IPS-18c (cell line): Measurements from ENCODE around the gene DOCK1.

Source experiments
- H3K4me3 ChIP-seq: 2 replicates; pipeline ENCODE4 v1.7.0; 2013; ENCODE audit warnings: low read depth, mild to moderate bottlenecking, low read length, moderate library complexity; ENCODE audit not compliant: insufficient read depth
- H3K9me3 ChIP-seq: one replicate; pipeline ENCODE4 v1.6.1; 2013; ENCODE audit warnings: mild to moderate bottlenecking, low read length, moderate library complexity; ENCODE audit not compliant: control insufficient read depth, insufficient read depth

Gene DOCK1

GRCh38 chr10:127118034-127118433 lies 212.8 kb downstream of the DOCK1 start:
- H3K9me3 ChIP-seq, result no peaks in the 10 kb centered on the region
- no peak overlapping the region for H3K4me3 ChIP-seq

GRCh38 chr10:127119936-127120335 lies 214.7 kb downstream of the DOCK1 start:
- no peaks in the 10 kb centered on the region for H3K9me3 ChIP-seq
- H3K4me3 ChIP-seq, result no peak overlapping the region

- Histone ChIP-seq H3K9me3 (no peaks in the 10 kb centered on the region), H3K4me3 (no peak overlapping the region)
Observed at GRCh38 chr10:127122831-127123230, 217.6 kb downstream of the DOCK1 start.

DNA sequence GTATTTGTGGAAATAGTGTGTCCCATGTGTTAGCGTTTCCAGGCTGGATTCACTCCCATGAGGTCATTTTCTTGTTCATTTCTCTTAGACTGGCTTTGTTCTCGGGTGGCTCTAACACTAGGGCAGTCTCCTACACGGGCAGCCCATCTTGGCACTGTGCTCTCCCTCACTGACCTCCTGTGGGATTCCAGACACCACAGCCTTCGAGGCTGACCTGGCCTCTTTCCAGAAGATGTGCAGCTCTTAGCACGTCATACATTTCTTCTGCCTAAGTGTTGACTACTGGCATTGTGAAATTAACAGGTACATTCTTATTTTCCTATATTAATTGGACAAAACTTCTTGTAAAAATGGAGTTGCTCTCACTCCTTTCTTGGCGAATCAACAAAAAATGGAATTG lies 218.4 kb downstream of the DOCK1 start:
- H3K9me3 ChIP-seq, result no peaks in the 10 kb centered on the region
- no peak overlapping the region for H3K4me3 ChIP-seq

DNA sequence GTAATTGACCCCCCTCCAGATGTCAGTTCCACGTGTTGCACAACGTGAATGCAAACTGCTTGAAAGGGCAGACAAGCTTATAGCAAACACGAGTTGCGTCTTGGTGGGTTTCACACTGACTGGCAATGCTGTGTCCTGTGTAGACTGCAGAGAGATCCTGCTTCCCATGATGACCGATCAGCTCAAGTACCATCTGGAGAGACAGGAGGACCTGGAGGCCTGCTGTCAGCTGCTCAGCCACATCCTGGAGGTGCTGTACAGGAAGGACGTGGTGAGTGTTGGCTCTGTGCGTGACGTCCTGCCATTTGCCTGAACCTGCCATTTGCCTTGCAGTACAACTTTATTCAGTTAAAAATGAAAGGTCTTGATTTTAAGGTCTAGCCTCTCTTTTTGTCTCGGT lies 220.1 kb downstream of the DOCK1 start:
- Histone ChIP-seq H3K4me3 (no peak overlapping the region), H3K9me3 (no peaks in the 10 kb centered on the region)

DNA sequence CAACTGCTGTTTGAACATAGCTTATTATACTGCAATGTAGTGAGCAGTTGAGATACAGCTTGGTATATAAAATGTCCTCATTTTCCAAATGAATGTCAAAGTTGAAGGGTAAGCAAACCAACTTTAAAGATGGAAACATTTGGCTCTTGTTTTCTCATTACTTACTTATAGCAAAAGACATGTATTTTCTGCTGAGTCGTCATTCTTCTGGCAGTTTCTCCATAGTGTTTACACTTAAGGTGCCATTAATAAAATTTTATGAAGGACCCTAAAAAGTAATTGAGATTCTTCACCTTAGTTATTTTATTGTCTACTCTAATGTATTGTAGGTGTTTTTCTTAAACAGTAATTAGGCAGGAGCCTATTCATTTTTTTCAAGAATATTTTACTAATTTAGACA lies 222.6 kb downstream of the DOCK1 start:
- Histone ChIP-seq H3K4me3 (no peak overlapping the region), H3K9me3 (no peaks in the 10 kb centered on the region)

DNA sequence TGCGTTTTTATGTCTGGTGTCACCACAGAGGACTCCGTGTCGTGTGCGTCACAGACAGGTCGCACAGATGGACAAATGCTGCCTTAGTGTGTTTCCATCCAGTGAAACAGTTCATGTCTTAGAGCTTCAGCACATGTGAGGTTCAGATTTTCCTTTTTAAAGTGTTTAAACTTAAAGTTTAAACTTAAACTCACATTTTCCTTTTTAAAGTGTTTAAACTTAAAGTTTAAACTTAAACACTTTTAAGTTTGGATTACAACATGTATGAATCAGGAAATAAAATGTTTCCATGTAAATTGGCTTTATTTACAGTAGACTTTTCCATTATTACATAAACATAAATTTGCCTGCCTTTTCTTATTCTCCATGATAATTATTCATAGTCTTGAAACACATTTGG lies 223.9 kb downstream of the DOCK1 start:
- no peaks in the 10 kb centered on the region for H3K9me3 ChIP-seq
- H3K4me3 ChIP-seq, result no peak overlapping the region

GRCh38 chr10:127132451-127132850 lies 227.2 kb downstream of the DOCK1 start:
- H3K9me3 ChIP-seq, result no peaks in the 10 kb centered on the region

DNA sequence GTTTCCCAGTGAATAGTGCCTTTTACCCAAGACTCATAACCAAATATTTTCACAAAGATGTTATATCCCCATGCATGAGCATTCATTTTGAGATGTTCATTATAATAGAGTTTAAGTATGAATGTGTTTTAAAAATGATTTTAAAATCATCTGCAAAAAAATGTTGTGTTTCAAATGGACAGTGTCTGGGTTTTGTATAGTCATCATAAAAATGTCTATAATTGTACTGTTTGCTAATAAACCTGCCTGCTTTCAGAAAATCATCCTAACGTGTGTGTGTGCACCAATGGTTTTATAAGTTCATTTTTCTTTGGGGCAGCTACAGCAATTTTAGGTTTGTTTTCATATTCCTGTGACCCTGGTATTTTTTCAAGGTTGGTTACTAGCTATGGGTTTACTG lies 228.0 kb downstream of the DOCK1 start:
- H3K9me3 ChIP-seq, result no peaks in the 10 kb centered on the region
- H3K4me3 ChIP-seq, result no peak overlapping the region

More at GRCh38 chr10:127132451-127132850, 227.2 kb downstream of the DOCK1 start:
- H3K4me3 ChIP-seq, result no peak overlapping the region

DNA sequence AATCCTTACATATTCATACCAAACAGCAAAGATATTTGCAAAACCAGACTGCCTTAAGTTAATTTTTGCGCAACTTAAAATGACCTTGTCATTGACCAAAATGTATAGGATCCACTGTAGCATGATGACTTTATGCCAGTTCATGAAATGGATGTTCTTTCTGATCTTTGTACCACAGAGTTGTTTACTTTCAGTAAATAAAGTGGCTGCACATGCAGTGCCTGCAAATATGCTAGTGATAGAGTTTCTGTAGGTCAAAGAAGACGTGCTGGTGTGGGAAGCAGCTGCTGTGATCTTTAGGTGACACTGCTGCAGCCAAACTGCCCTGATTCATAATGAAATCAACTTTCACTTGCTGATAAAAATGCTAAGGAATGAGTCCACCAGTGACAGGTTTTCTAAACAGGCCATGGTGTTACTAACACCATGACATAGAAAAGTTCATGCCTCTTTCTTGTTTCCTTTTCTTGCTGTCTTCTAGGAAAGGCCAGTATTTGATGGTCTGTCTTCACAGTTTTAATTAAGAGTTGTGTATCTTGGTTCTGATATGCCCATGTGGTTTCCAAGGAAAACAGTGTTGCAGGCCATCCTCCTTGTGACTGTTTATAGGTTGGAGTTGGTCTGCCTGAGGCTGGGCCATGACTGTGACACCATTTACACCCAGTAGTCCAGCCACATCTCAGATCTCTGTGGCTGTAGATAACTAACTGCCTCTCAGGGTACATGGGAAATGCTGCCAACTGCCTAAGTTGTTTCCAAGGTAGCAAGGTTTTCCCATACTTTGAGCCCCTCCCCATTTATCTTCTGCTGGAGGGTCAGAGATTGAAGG lies 228.7 kb downstream of the DOCK1 start:
- Histone ChIP-seq H3K9me3 (no peaks in the 10 kb centered on the region), H3K4me3 (no peak overlapping the region)

- no peak overlapping the region for H3K4me3 ChIP-seq
- H3K9me3 ChIP-seq, result no peaks in the 10 kb centered on the region
Observed at GRCh38 chr10:127135844-127136577, 230.8 kb downstream of the DOCK1 start.

DNA sequence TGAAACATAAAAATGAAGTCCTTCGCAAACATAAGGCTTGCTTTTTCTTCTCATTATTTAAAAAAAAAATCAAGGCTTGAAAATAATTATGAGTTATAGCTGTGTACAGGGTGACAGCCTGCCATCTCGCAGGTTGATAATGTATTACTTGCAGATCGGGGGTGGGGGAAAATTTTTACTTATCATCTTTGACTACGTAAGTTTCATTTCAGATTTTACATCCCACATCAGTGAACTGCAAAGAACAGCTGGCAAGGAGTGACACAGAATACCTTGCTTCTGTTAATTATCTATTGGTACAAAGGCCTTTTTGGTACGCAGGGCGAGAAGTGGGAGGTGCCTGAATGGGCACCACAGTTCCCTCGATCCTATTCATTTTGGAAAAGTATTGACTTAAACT lies 232.2 kb downstream of the DOCK1 start:
- no peaks in the 10 kb centered on the region for H3K9me3 ChIP-seq
- no peak overlapping the region for H3K4me3 ChIP-seq

- Histone ChIP-seq H3K4me3 (no peak overlapping the region), H3K9me3 (no peaks in the 10 kb centered on the region)
Observed at GRCh38 chr10:127142136-127142535, 236.9 kb downstream of the DOCK1 start.

GRCh38 chr10:127142856-127143255 lies 237.6 kb downstream of the DOCK1 start:
- Histone ChIP-seq H3K9me3 (no peaks in the 10 kb centered on the region), H3K4me3 (no peak overlapping the region)

DNA sequence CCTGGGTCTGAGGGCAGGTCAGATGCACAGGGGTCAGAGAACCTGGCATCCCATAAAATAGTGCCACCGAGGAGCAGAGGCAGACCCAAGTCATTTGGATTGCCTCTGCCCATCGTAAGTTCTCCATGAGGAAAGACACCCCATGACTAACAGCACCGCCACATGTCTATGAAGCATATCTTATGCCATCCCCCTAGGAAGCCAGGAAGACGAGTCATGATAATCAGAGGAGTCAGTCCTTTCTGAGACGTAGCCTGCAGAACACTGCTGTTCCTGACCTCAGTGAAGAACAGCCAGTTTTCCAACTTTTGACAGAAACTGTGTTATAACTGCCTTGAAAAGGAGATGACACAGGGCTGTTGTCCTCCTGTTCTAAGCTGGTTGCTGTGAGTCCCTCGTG lies 239.9 kb downstream of the DOCK1 start:
- H3K4me3 ChIP-seq, result no peak overlapping the region
- no peaks in the 10 kb centered on the region for H3K9me3 ChIP-seq

DNA sequence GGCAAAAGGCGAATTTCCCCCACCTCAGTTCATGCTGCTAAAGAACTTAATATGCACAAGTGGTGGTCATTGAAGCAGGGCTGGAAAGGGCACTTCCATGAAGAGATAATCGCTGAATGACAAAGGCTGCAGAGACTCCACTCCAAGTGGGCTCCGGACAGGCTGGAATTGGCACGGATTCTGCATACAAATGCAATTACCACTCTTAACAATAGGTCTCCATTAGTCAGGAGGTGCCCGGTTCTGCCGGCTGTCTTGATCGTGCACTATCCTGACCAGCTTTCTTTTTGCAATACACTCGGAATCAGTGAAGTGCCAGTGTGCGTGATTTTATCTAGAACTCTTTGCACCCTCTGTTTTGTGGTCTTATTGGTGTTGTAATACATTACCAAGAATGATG lies 241.4 kb downstream of the DOCK1 start:
- Histone ChIP-seq H3K9me3 (no peaks in the 10 kb centered on the region), H3K4me3 (no peak overlapping the region)

- no peak overlapping the region for H3K4me3 ChIP-seq
Observed at GRCh38 chr10:127148066-127148932, 243.1 kb downstream of the DOCK1 start.

DNA sequence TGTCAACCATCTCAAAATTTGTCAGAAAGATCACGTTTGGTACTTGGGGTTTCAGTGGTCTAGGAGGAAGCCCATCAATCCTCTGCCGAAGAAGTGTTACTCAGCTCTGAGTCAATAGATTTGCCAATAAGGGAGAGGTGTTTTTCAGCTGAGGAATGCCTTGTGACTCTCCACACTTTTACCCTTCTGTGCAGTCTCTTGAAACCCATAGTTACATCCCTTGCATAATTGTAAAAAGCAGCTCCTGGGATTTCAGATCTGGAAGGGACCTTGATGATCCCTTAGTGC lies 243.6 kb downstream of the DOCK1 start:
- Histone ChIP-seq H3K9me3 (no peaks in the 10 kb centered on the region), H3K4me3 (no peak overlapping the region)

More at GRCh38 chr10:127148066-127148932, 243.1 kb downstream of the DOCK1 start:
- H3K9me3 ChIP-seq, result no peaks in the 10 kb centered on the region
